Fibroblast of the conjunctiva (primary cell): Measurements from ENCODE around the gene GABRQ.

Experiments
- DNase-seq: peaks from one replicate; pipeline ENCODE4 v3.0.0-alpha.2; 2010; ENCODE audit warnings: low read depth

Gene GABRQ

GRCh38 chrX:152637649-152638442, at the start of gene GABRQ:
TSS of gene GABRQ (plus strand) at chrX:152637895. CDS start at chrX:152638203, 308 bp downstream.
- peak; percentile 0 for DNase-seq

GRCh38 chrX:152588206-152588605, 49.5 kb upstream of the GABRQ start:
- DNase-seq = no peak

- DNase-seq = no peak
Measured at GRCh38 chrX:152600853-152601633, 36.7 kb upstream of the GABRQ start.

GRCh38 chrX:152601848-152602616, 35.7 kb upstream of the GABRQ start:
- DNase-seq = no peak

GRCh38 chrX:152614791-152615190, 22.9 kb upstream of the GABRQ start:
- no peak for DNase-seq

GRCh38 chrX:152619897-152620296, 17.8 kb upstream of the GABRQ start:
- DNase-seq = no peak

- DNase-seq = peak; percentile 17
Measured at GRCh38 chrX:152632445-152633097, 5.1 kb upstream of the GABRQ start.

- DNase-seq = peak; percentile 50
Measured at GRCh38 chrX:152635941-152636340, 1.8 kb upstream of the GABRQ start.

GRCh38 chrX:152638443-152638904, 779 bp downstream of the GABRQ start:
- DNase-seq = no peak

GRCh38 chrX:152639426-152639825, 1.7 kb downstream of the GABRQ start:
- no peak for DNase-seq

GRCh38 chrX:152640034-152640818, 2.5 kb downstream of the GABRQ start:
- no peak for DNase-seq

GRCh38 chrX:152641256-152641875, 3.7 kb downstream of the GABRQ start:
- no peak for DNase-seq

- DNase-seq = no peak
Measured at GRCh38 chrX:152641996-152642395, 4.3 kb downstream of the GABRQ start.

GRCh38 chrX:152642931-152643564, 5.4 kb downstream of the GABRQ start:
- no peak for DNase-seq

- DNase-seq = no peak
Measured at GRCh38 chrX:152646961-152647360, 9.3 kb downstream of the GABRQ start.

- DNase-seq = no peak
Measured at GRCh38 chrX:152647978-152648377, 10.3 kb downstream of the GABRQ start.

GRCh38 chrX:152652060-152652459, 14.4 kb downstream of the GABRQ start:
- DNase-seq = no peak

- DNase-seq = no peak
Measured at GRCh38 chrX:152652467-152652866, 14.8 kb downstream of the GABRQ start.

- DNase-seq = no peak
Measured at GRCh38 chrX:152656087-152656486, 18.4 kb downstream of the GABRQ start.

- DNase-seq = no peak
Measured at GRCh38 chrX:152656890-152657289, 19.2 kb downstream of the GABRQ start.
